H9 (cell line): ENCODE results near the gene DCST1. TPM values are rescaled to one million over a fixed set of nuclear protein-coding genes. Genes with fewer than 3 reads are reported as not detected.

Source experiments
- DNase-seq: peaks from one replicate; pipeline ENCODE4 v3.0.0-alpha.2; 2017
- H2AFZ ChIP-seq: one replicate; pipeline ENCODE4 v1.6.1; 2013; ENCODE audit warnings: mild to moderate bottlenecking, low read length, control low read depth, moderate library complexity
- H2AK5ac ChIP-seq: 2 replicates; pipeline ENCODE4 v1.6.1; 2013; ENCODE audit warnings: low read length, control low read depth, mixed read lengths; ENCODE audit not compliant: insufficient read length
- H2BK120ac ChIP-seq: one replicate; pipeline ENCODE4 v1.6.1; 2013; ENCODE audit warnings: low read depth, mild to moderate bottlenecking, low read length, control low read depth, inconsistent platforms; ENCODE audit not compliant: poor library complexity, severe bottlenecking
- H2BK12ac ChIP-seq: 2 replicates; pipeline ENCODE4 v1.6.1; 2013; ENCODE audit warnings: low read length, control low read depth, mixed read lengths, low read depth; ENCODE audit not compliant: insufficient read length
- H2BK15ac ChIP-seq: 2 replicates; pipeline ENCODE4 v1.6.1; 2013; ENCODE audit warnings: low read depth, low read length, control low read depth
- H2BK20ac ChIP-seq: one replicate; pipeline ENCODE4 v1.6.1; 2013; ENCODE audit warnings: low read depth, mild to moderate bottlenecking, low read length, control low read depth, inconsistent platforms; ENCODE audit not compliant: poor library complexity, severe bottlenecking
- H2BK5ac ChIP-seq: 2 replicates; pipeline ENCODE4 v1.6.1; 2013; ENCODE audit warnings: low read length, control low read depth, mixed read lengths; ENCODE audit not compliant: insufficient read length
- H3K14ac ChIP-seq: 2 replicates; pipeline ENCODE4 v1.6.1; 2013; ENCODE audit warnings: low read length, control low read depth; ENCODE audit not compliant: insufficient read depth
- H3K18ac ChIP-seq: 2 replicates; pipeline ENCODE4 v1.6.1; 2013; ENCODE audit warnings: low read depth, mild to moderate bottlenecking, mixed read lengths, low read length, control low read depth; ENCODE audit not compliant: insufficient read length
- H3K23ac ChIP-seq: 2 replicates; pipeline ENCODE4 v1.6.1; 2013; ENCODE audit warnings: low read length, control low read depth, mixed read lengths, low read depth; ENCODE audit not compliant: insufficient read length
- H3K23me2 ChIP-seq: 2 replicates; pipeline ENCODE4 v1.6.1; 2013; ENCODE audit warnings: low read depth, mild to moderate bottlenecking, mixed read lengths, low read length, control low read depth; ENCODE audit not compliant: insufficient read length, poor library complexity, severe bottlenecking
- H3K27ac ChIP-seq: 2 replicates; pipeline ENCODE4 v1.5.1; 2013; ENCODE audit warnings: low read length, control low read depth, mixed read lengths, low read depth; ENCODE audit not compliant: insufficient read length
- H3K27me3 ChIP-seq: 2 replicates; pipeline ENCODE4 v1.6.1; 2013; ENCODE audit warnings: low read length, control low read depth, inconsistent platforms; ENCODE audit not compliant: insufficient read depth
- H3K4ac ChIP-seq: 2 replicates; pipeline ENCODE4 v1.6.1; 2013; ENCODE audit warnings: low read depth, mild to moderate bottlenecking, control low read depth, inconsistent platforms, low read length, moderate library complexity
- H3K4me1 ChIP-seq: 2 replicates; pipeline ENCODE4 v1.6.1; 2013; ENCODE audit warnings: low read length, control low read depth, inconsistent platforms; ENCODE audit not compliant: insufficient read depth
- H3K4me2 ChIP-seq: 2 replicates; pipeline ENCODE4 v1.6.1; 2013; ENCODE audit warnings: low read length, control low read depth, mixed read lengths; ENCODE audit not compliant: insufficient read length, insufficient read depth
- H3K56ac ChIP-seq: 2 replicates; pipeline ENCODE4 v1.6.1; 2013; ENCODE audit warnings: low read depth, mild to moderate bottlenecking, mixed read lengths, low read length, control low read depth; ENCODE audit not compliant: insufficient read length
- H3K79me1 ChIP-seq: 2 replicates; pipeline ENCODE4 v1.6.1; 2013; ENCODE audit warnings: low read depth, mild to moderate bottlenecking, moderate library complexity, low read length, control low read depth, inconsistent platforms; ENCODE audit not compliant: insufficient read depth, poor library complexity, severe bottlenecking
- H3K79me2 ChIP-seq: 2 replicates; pipeline ENCODE4 v1.6.1; 2013; ENCODE audit warnings: low read length, control low read depth, inconsistent platforms; ENCODE audit not compliant: insufficient read depth
- H3K9ac ChIP-seq: 2 replicates; pipeline ENCODE4 v1.6.1; 2013; ENCODE audit warnings: low read length, control low read depth, mixed read lengths; ENCODE audit not compliant: insufficient read length; ENCODE audit errors: extremely low read depth
- H3K9me3 ChIP-seq: one replicate; pipeline ENCODE4 v1.6.1; 2013; ENCODE audit warnings: low read depth, low read length, inconsistent platforms; ENCODE audit not compliant: control insufficient read depth
- H3T11ph ChIP-seq: one replicate; pipeline ENCODE4 v1.6.1; 2013; ENCODE audit warnings: mild to moderate bottlenecking, low read length, control low read depth, inconsistent platforms
- H4K20me1 ChIP-seq: one replicate; pipeline ENCODE4 v1.6.1; 2013; ENCODE audit not compliant: control insufficient read depth, insufficient read length, insufficient read depth
- H4K5ac ChIP-seq: 2 replicates; pipeline ENCODE4 v1.6.1; 2013; ENCODE audit warnings: low read depth, mild to moderate bottlenecking, mixed read lengths, low read length, control low read depth; ENCODE audit not compliant: insufficient read length
- H4K8ac ChIP-seq: replicated peaks from 2 replicates; pipeline ENCODE4 v1.6.1; 2013; ENCODE audit warnings: low read length, control low read depth, mixed read lengths, low read depth; ENCODE audit not compliant: insufficient read length
- H4K91ac ChIP-seq: 2 replicates; pipeline ENCODE4 v1.6.1; 2013; ENCODE audit warnings: low read depth, mild to moderate bottlenecking, moderate library complexity, mixed read lengths, low read length, control low read depth; ENCODE audit not compliant: insufficient read length
- H3K27ac Mint-ChIP-seq, 3 experiments: 2 replicates in 2 of 3; 3 replicates in 1 of 3; pipeline ENCODE4 v1.8.0; 2020 to 2021; ENCODE audit warnings: mixed read lengths in 3 of 3, mild to moderate bottlenecking in 1 of 3, moderate library complexity in 1 of 3
- H3K27me3 Mint-ChIP-seq: 2 replicates; pipeline ENCODE4 v1.8.0; 2021; ENCODE audit warnings: low read depth, mild to moderate bottlenecking, moderate library complexity, mixed read lengths
- H3K36me3 Mint-ChIP-seq, 3 experiments: 2 replicates in 2 of 3; 3 replicates in 1 of 3; pipeline ENCODE4 v1.8.0; 2020 to 2021; ENCODE audit warnings: low read depth in 3 of 3, mixed read lengths in 3 of 3; ENCODE audit not compliant: insufficient read depth in 1 of 3
- H3K4me1 Mint-ChIP-seq, 2 experiments: 2 replicates each; pipeline ENCODE4 v1.8.0; 2020; ENCODE audit warnings: mixed read lengths in 2 of 2
- H3K4me3 Mint-ChIP-seq, 2 experiments: 2 replicates in 1 of 2; 3 replicates in 1 of 2; pipeline ENCODE4 v1.8.0; 2020 to 2021; ENCODE audit warnings: mild to moderate bottlenecking in 2 of 2, mixed read lengths in 2 of 2, moderate library complexity in 1 of 2
- H3K9me3 Mint-ChIP-seq, 2 experiments: 2 replicates in 1 of 2; 3 replicates in 1 of 2; pipeline ENCODE4 v1.8.0; 2020; ENCODE audit warnings: mild to moderate bottlenecking in 2 of 2, mixed read lengths in 2 of 2, moderate library complexity in 1 of 2
- CTCF ChIP-seq: fragments of 200-600 bp; sonication (generic); conservative IDR thresholded peaks from 3 replicates; pipeline ENCODE4 v1.8.0; 2021; ENCODE audit warnings: antibody characterized with exemption, mild to moderate bottlenecking
- WGBS: extraction: QIAGEN DNeasy Blood & Tissue Kit; methylation state at CpG from one replicate; pipeline ENCODE4 v1.1.7; 2013; ENCODE audit warnings: missing lambda C conversion rate, low lambda C conversion rate, mixed read lengths; ENCODE audit not compliant: insufficient read length; ENCODE audit errors: extremely low coverage; 5-methylcytosine and 5-hydroxymethylcytosine counted together
- total RNA-seq: library from RNA; stranded (reverse); gene quantifications from 2 replicates; pipeline ENCODE4 v1.2.1, GENCODE V29; 2021

DCST1 gene
- total RNA-seq, 1 experiment from 2014 or later: not detected

GRCh38 chr1:155023627-155024026 is 10.0 kb upstream of the DCST1 start:
- no peak for DNase-seq
- Histone ChIP-seq H3K79me1 (no peaks in the 10 kb centered on the region), H4K20me1 (no peaks in the 10 kb centered on the region), H3K9me3 (no peaks in the 10 kb centered on the region), H4K8ac (no peak overlapping the region), H3T11ph (no peak overlapping the region), H2BK20ac (no peak overlapping the region), H3K56ac (no peak overlapping the region), H3K9ac (no peak overlapping the region), H3K27ac (no peak overlapping the region), H2BK120ac (no peak overlapping the region), H3K27me3 (no peaks in the 10 kb centered on the region), H3K23ac (no peak overlapping the region), H2BK12ac (no peak overlapping the region), H3K4me2 (no peak overlapping the region), H3K4ac (no peak overlapping the region), H2BK15ac (no peak overlapping the region), H3K79me2 (no peaks in the 10 kb centered on the region), H2BK5ac (no peak overlapping the region), H2AK5ac (no peak overlapping the region), H2AFZ (no peak overlapping the region), H3K14ac (no peak overlapping the region), H3K4me1 (no peaks in the 10 kb centered on the region), H3K18ac (no peak overlapping the region), H3K23me2 (no peaks in the 10 kb centered on the region), H4K5ac (no peak overlapping the region), H4K91ac (no peak overlapping the region)
- Mint-ChIP-seq H3K27ac (no peak overlapping the region), H3K4me1 (peaks cover 19 to 35% of the 10 kb centered on the region in 2 experiments), H3K4me3 (no peak overlapping the region), H3K27me3 (peaks cover 12% of the 10 kb centered on the region), H3K36me3 (peaks cover 0 to 6% (median 6%) of the 10 kb centered on the region in 3 experiments; a peak in 1 of 7 replicates), H3K9me3 (no peaks in the 10 kb centered on the region)
- no CpG with 5 or more reads among the region's 5 CpGs for WGBS
- no peak for TF ChIP-seq CTCF
